ENCODE measurements around the gene DCLRE1A.
A peak's percentile ranks its signal among the peaks of the same experiment; 100 is the strongest.
"Not testable (repeated sequence)": the region's sequence is repeated elsewhere in the genome, so short reads cannot be mapped to it uniquely, and the experiment has no call there.

Gene DCLRE1A

GRCh38 chr10:113856563-113856962 is 2.7 kb upstream of the DCLRE1A start:
- no peak for DNase-seq

- peak; percentile 18 for DNase-seq
Measured at GRCh38 chr10:113854761-113855588, 1.1 kb upstream of the DCLRE1A start.

- DNase-seq = no peak
Measured at GRCh38 chr10:113853578-113854012, 287 bp downstream of the DCLRE1A start.

GRCh38 chr10:113849946-113850345 is 3.9 kb downstream of the DCLRE1A start:
- DNase-seq = no peak

GRCh38 chr10:113849140-113849803 is 4.6 kb downstream of the DCLRE1A start:
- DNase-seq = no peak

GRCh38 chr10:113846036-113846435 is 7.8 kb downstream of the DCLRE1A start:
- no peak for DNase-seq

GRCh38 chr10:113843972-113844485 is 9.9 kb downstream of the DCLRE1A start:
- no peak for DNase-seq

- DNase-seq = no peak
Measured at GRCh38 chr10:113842171-113842570, 11.7 kb downstream of the DCLRE1A start.

- DNase-seq = not testable (repeated sequence)
Measured at GRCh38 chr10:113828567-113828966, 25.3 kb downstream of the DCLRE1A start.

- no peak for DNase-seq
Measured at GRCh38 chr10:113825791-113826190, 28.1 kb downstream of the DCLRE1A start.

GRCh38 chr10:113823389-113823788 is 30.5 kb downstream of the DCLRE1A start:
- DNase-seq = no peak

- no peak for DNase-seq
Measured at GRCh38 chr10:113822174-113822573, 31.7 kb downstream of the DCLRE1A start.

GRCh38 chr10:113821306-113821705 is 32.6 kb downstream of the DCLRE1A start:
- not testable (repeated sequence) for DNase-seq

- no peak for DNase-seq
Measured at GRCh38 chr10:113820507-113820906, 33.4 kb downstream of the DCLRE1A start.

GRCh38 chr10:113819989-113820388 is 33.9 kb downstream of the DCLRE1A start:
- no peak for DNase-seq

- DNase-seq = not testable (repeated sequence)
Measured at GRCh38 chr10:113814700-113815099, 39.2 kb downstream of the DCLRE1A start.

- DNase-seq = no peak
Measured at GRCh38 chr10:113808168-113808567, 45.7 kb downstream of the DCLRE1A start.

- no peak for DNase-seq
Measured at GRCh38 chr10:113806503-113806902, 47.4 kb downstream of the DCLRE1A start.

- DNase-seq = no peak
Measured at GRCh38 chr10:113802997-113803396, 50.9 kb downstream of the DCLRE1A start.

- no peak for DNase-seq
Measured at GRCh38 chr10:113801569-113801968, 52.3 kb downstream of the DCLRE1A start.

GRCh38 chr10:113791691-113792090 is 62.2 kb downstream of the DCLRE1A start:
- no peak for DNase-seq

- no peak for DNase-seq
Measured at GRCh38 chr10:113788604-113789083, 65.2 kb downstream of the DCLRE1A start.

Data from COR-L47 (cell line).